H1 (cell line): Measurements from ENCODE around the gene HNF1B. TPM values are rescaled to one million over a fixed set of nuclear protein-coding genes. Genes with fewer than 3 reads are reported as not detected.

Experiments
- BRCA1 ChIP-seq: IDR thresholded peaks from 2 replicates; pipeline ENCODE4 v1.6.1; 2012; ENCODE audit warnings: low read depth, low read length, improper control_type of control experiment
- FOSL1 ChIP-seq: IDR thresholded peaks from 2 replicates; pipeline ENCODE4 v1.6.1; 2011; ENCODE audit warnings: mild to moderate bottlenecking, low read depth, low read length, moderate library complexity; ENCODE audit not compliant: insufficient read depth
- KDM1A ChIP-seq: fragments of 200-600, 300-600 bp; sonication (generic); IDR thresholded peaks from 2 replicates; pipeline ENCODE4 v1.7.1; 2016; ENCODE audit warnings: mild to moderate bottlenecking, low read length, borderline replicate concordance
- POLR2AphosphoS5 ChIP-seq: IDR thresholded peaks from 2 replicates; pipeline ENCODE4 v1.6.1; 2011; ENCODE audit warnings: low read depth, low read length
- RFX5 ChIP-seq: IDR thresholded peaks from 2 replicates; pipeline ENCODE4 v1.6.1; 2011; ENCODE audit warnings: low read depth, low read length, improper control_type of control experiment, borderline replicate concordance
- polyA plus RNA-seq, 7 experiments: library from polyadenylated mRNA; depleted of rRNA in 3 of 7; stranded (reverse) in 5 of 7; unstranded in 2 of 7; fragments of >200 nt in 5 of 7; fragments of 200-250 nt in 2 of 7; gene quantifications; 1 replicate in 5 of 7; 2 replicates in 1 of 7; 4 replicates in 1 of 7; pipeline versions ENCODE4 v1.2.1 to v1.2.3, GENCODE V29; 2011 to 2013; ENCODE audit warnings: missing spikeins in 2 of 7, mixed read lengths in 2 of 7
- total RNA-seq: library from RNA; stranded (reverse); fragmentation: NEBNext Ultra II Directional; extraction: Animal tissue kit (Norgen Biotek cat#: 25700); gene quantifications from 2 replicates; pipeline ENCODE4 v1.2.1, GENCODE V29; 2021

Gene HNF1B
- total and polyA plus RNA-seq, 2 of the 8 experiments (the other 6 are each of a cell fraction or from before 2014, with no cell fraction given) = 0.13 to 0.30 TPM

GRCh38 chr17:37717627-37718323 lies 27.1 kb downstream of the HNF1B start (continued):
- TF ChIP-seq POLR2AphosphoS5 = no peak
- TF ChIP-seq KDM1A = no peak
- TF ChIP-seq BRCA1 = no peak
- TF ChIP-seq RFX5 = no peak
- no peak for TF ChIP-seq FOSL1
